Glutamatergic neuron (in vitro differentiated cells): Measurements from ENCODE around the gene ICE2. TPM values are rescaled to one million over a fixed set of nuclear protein-coding genes. Genes with fewer than 3 reads are reported as not detected.

Experiments used
- DNase-seq: peaks from one replicate; pipeline ENCODE4 v3.0.0; 2022
- H3K27ac Mint-ChIP-seq: one replicate; pipeline ENCODE4 v1.8.0; 2020; ENCODE audit warnings: mild to moderate bottlenecking, mixed read lengths, inconsistent platforms; ENCODE audit not compliant: unreplicated experiment
- H3K27me3 Mint-ChIP-seq: one replicate; pipeline ENCODE4 v1.8.0; 2020; ENCODE audit warnings: mild to moderate bottlenecking, moderate library complexity, mixed read lengths, inconsistent platforms; ENCODE audit not compliant: unreplicated experiment
- H3K36me3 Mint-ChIP-seq: one replicate; pipeline ENCODE4 v1.8.0; 2020; ENCODE audit warnings: mild to moderate bottlenecking, mixed read lengths, inconsistent platforms; ENCODE audit not compliant: unreplicated experiment
- H3K4me1 Mint-ChIP-seq: one replicate; pipeline ENCODE4 v1.8.0; 2020; ENCODE audit warnings: mild to moderate bottlenecking, low read depth, mixed read lengths, inconsistent platforms; ENCODE audit not compliant: unreplicated experiment
- H3K4me3 Mint-ChIP-seq: one replicate; pipeline ENCODE4 v1.8.0; 2020; ENCODE audit warnings: mild to moderate bottlenecking, mixed read lengths, inconsistent platforms; ENCODE audit not compliant: unreplicated experiment
- H3K9me3 Mint-ChIP-seq: one replicate; pipeline ENCODE4 v1.8.0; 2020; ENCODE audit warnings: mild to moderate bottlenecking, moderate library complexity, mixed read lengths, inconsistent platforms; ENCODE audit not compliant: unreplicated experiment
- total RNA-seq: library from RNA; stranded (reverse); fragmentation: NEBNext Ultra II Directional; extraction: Animal tissue kit (Norgen Biotek cat#: 25700); gene quantifications from one replicate; pipeline ENCODE4 v1.2.1, GENCODE V29; 2021; ENCODE audit not compliant: unreplicated experiment
- TF ChIP-seq, protein P1 (sequence below): fragments of 200-600 bp; sonication (generic); IDR thresholded peaks from one replicate; pipeline ENCODE4 v1.5.0; 2021; ENCODE audit not compliant: partially characterized antibody, unreplicated experiment

ICE2 gene
- total RNA-seq, 1 donor from 2014 or later, result 53.9 TPM

- H3K36me3 Mint-ChIP-seq, result no peaks in the 10 kb centered on the region
- H3K4me3 Mint-ChIP-seq, result no peak overlapping the region
- no peaks in the 10 kb centered on the region for H3K4me1 Mint-ChIP-seq
- TF ChIP-seq, protein P1, sequence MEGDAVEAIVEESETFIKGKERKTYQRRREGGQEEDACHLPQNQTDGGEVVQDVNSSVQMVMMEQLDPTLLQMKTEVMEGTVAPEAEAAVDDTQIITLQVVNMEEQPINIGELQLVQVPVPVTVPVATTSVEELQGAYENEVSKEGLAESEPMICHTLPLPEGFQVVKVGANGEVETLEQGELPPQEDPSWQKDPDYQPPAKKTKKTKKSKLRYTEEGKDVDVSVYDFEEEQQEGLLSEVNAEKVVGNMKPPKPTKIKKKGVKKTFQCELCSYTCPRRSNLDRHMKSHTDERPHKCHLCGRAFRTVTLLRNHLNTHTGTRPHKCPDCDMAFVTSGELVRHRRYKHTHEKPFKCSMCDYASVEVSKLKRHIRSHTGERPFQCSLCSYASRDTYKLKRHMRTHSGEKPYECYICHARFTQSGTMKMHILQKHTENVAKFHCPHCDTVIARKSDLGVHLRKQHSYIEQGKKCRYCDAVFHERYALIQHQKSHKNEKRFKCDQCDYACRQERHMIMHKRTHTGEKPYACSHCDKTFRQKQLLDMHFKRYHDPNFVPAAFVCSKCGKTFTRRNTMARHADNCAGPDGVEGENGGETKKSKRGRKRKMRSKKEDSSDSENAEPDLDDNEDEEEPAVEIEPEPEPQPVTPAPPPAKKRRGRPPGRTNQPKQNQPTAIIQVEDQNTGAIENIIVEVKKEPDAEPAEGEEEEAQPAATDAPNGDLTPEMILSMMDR, result no peak
- H3K9me3 Mint-ChIP-seq, result no peaks in the 10 kb centered on the region
- no peak for DNase-seq
- no peak overlapping the region for H3K27ac Mint-ChIP-seq
- H3K27me3 Mint-ChIP-seq, result no peaks in the 10 kb centered on the region
Measured at GRCh38 chr15:60423537-60423936, 55.4 kb downstream of the ICE2 start.

DNA sequence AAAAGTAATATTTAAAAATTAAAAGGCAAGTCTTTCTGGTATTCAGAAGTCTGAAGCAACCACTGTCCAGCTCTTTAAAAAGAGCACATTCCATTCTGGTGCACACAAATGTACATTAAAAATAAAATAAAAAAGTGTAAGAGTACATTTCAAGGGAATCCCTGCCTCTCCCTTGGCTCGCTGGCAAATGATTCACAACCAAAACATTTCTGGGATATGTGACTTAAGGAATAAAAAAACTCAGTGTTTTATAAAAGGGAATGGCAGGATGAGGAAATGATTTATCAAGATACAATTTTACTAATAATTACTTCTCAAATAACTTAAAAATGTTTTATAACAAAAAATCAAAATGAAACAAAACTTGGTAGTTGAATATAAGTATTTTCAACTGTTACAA lies 57.4 kb downstream of the ICE2 start:
- peaks cover 3% of the 10 kb centered on the region for H3K27me3 Mint-ChIP-seq
- no peak for DNase-seq
- H3K36me3 Mint-ChIP-seq, result no peaks in the 10 kb centered on the region
- no peak overlapping the region for H3K27ac Mint-ChIP-seq
- H3K9me3 Mint-ChIP-seq, result no peaks in the 10 kb centered on the region
- H3K4me3 Mint-ChIP-seq, result no peak overlapping the region
- TF ChIP-seq, protein P1, result no peak
- no peaks in the 10 kb centered on the region for H3K4me1 Mint-ChIP-seq

- TF ChIP-seq, protein P1, result no peak
- Mint-ChIP-seq H3K4me1 (no peaks in the 10 kb centered on the region), H3K27ac (no peak overlapping the region), H3K4me3 (no peak overlapping the region), H3K9me3 (no peaks in the 10 kb centered on the region), H3K27me3 (peaks cover 3% of the 10 kb centered on the region), H3K36me3 (no peaks in the 10 kb centered on the region)
- no peak for DNase-seq
Measured at GRCh38 chr15:60420203-60420716, 58.7 kb downstream of the ICE2 start.

GRCh38 chr15:60419753-60420152 lies 59.2 kb downstream of the ICE2 start:
- Mint-ChIP-seq H3K27me3 (peaks cover 3% of the 10 kb centered on the region), H3K4me3 (no peak overlapping the region), H3K36me3 (no peaks in the 10 kb centered on the region), H3K4me1 (no peaks in the 10 kb centered on the region), H3K27ac (no peak overlapping the region), H3K9me3 (no peaks in the 10 kb centered on the region)
- DNase-seq, result no peak
- TF ChIP-seq, protein P1, result no peak

DNA sequence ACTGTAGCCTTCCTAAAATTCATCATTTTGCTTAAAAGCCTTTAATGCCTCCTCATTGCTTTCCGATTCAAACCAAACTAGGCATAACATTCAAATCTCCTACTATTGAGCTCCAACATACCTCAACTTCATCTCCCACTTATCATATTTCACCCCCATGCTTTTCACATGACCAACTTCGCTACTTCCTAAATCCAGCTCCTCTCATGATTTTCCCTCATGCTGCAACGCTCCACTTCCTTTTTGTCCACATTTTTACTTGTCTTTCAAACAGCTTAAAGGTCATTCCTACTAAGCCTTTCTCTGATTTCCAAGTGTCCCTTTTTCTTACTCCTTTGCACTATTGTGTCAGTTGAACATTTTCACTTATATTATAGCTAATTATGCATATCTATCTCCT lies 60.8 kb downstream of the ICE2 start:
- no peak for DNase-seq
- Mint-ChIP-seq H3K36me3 (no peaks in the 10 kb centered on the region), H3K27me3 (peaks cover 3% of the 10 kb centered on the region), H3K4me1 (no peaks in the 10 kb centered on the region), H3K27ac (no peak overlapping the region), H3K9me3 (no peaks in the 10 kb centered on the region), H3K4me3 (no peak overlapping the region)
- TF ChIP-seq, protein P1, result no peak
